Omental fat pad (tissue), 4 donors: Measurements from ENCODE around the gene PRKAG2. TPM values are rescaled to one million over a fixed set of nuclear protein-coding genes. Genes with fewer than 3 reads are reported as not detected.

Experiments used
- ATAC-seq: fragments of 150-250 bp; one replicate; pipeline ENCODE4 v1.9.1; 2016; ENCODE audit warnings: mild to moderate bottlenecking, moderate library complexity; ENCODE audit not compliant: low FRiP score
- DNase-seq: peaks from one replicate; pipeline ENCODE4 v3.0.0-alpha.2; 2019; ENCODE audit warnings: low spot score
- total RNA-seq, 4 donors: library from RNA; depleted of rRNA; stranded (reverse); fragments of >200 nt; gene quantifications; one replicate each; pipeline ENCODE4 v1.1.0, GENCODE V29; 2016
- TF ChIP-seq, protein P1 (sequence below), 3 donors: fragments of 450-650 bp; IDR thresholded peaks; one replicate each; pipeline ENCODE4 v1.5.1; 2016 to 2017; ENCODE audit warnings: antibody characterized with exemption in 3 of 3, mild to moderate bottlenecking in 3 of 3, moderate library complexity in 2 of 3

PRKAG2 gene
- total RNA-seq, 4 donors from 2014 or later, result 31.6 to 49.5 (median 36.9) TPM

DNA sequence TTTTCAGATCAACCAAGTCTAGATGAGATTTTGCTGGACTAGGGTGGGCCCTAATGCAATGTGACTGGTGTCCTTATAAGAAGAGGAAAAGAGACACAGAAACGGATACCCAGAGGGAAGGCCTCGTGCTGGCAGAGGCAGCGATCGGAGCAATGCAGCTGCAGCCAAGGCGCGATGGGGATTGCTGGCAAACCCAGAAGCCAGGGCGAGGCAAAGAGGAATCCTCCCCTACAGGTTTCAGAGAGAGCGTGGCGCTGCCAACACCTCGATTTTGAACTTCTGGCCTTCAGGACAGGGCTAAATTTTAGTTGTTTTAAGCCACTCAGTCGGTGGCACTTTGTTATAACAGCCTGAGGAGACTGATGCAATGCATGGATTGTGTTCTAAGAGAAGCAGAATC, 200.2 kb downstream of the PRKAG2 start:
- TF ChIP-seq, protein P1, sequence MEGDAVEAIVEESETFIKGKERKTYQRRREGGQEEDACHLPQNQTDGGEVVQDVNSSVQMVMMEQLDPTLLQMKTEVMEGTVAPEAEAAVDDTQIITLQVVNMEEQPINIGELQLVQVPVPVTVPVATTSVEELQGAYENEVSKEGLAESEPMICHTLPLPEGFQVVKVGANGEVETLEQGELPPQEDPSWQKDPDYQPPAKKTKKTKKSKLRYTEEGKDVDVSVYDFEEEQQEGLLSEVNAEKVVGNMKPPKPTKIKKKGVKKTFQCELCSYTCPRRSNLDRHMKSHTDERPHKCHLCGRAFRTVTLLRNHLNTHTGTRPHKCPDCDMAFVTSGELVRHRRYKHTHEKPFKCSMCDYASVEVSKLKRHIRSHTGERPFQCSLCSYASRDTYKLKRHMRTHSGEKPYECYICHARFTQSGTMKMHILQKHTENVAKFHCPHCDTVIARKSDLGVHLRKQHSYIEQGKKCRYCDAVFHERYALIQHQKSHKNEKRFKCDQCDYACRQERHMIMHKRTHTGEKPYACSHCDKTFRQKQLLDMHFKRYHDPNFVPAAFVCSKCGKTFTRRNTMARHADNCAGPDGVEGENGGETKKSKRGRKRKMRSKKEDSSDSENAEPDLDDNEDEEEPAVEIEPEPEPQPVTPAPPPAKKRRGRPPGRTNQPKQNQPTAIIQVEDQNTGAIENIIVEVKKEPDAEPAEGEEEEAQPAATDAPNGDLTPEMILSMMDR (IDR thresholded peaks at IDR 0.05), result no peak
- no peak for DNase-seq
- ATAC-seq, result no peak

DNA sequence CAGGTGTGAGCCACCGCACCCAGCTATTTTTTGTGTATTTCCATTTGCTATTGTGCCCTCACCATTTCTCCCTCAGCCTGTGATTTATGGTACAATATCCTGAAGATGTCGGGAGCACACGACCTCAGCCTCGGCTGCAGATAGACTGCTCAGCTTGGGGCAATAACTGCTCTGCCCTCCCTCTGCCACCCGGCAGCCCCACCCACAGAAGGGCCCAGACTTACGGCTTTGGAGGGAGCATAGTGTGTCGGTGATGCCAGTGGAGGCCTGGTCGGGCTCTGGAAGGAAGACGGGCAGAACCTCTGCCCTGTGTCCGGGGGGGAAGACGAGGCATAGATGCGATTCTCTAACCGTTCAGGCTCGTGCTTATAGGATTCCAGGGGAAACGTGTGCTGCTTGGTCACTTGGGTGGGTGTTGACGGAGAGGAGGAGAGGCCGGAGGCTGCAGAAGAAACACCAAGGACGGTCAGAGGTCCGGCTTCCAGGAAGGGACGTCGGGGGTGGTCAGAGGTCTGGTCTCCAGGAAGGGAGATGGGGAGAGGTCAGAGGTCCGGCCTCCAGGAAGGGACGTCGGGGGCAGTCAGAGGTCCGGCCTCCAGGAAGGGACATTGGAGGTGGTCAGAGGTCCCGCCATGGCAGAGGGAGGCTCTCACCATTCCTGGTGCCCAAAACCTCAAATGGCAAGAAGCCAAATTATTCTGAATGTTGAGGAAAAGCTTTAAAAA, 201.6 kb downstream of the PRKAG2 start:
- TF ChIP-seq, protein P1 (IDR thresholded peaks at IDR 0.05), result no peak
- ATAC-seq (no peak), DNase-seq (no peak)

DNA sequence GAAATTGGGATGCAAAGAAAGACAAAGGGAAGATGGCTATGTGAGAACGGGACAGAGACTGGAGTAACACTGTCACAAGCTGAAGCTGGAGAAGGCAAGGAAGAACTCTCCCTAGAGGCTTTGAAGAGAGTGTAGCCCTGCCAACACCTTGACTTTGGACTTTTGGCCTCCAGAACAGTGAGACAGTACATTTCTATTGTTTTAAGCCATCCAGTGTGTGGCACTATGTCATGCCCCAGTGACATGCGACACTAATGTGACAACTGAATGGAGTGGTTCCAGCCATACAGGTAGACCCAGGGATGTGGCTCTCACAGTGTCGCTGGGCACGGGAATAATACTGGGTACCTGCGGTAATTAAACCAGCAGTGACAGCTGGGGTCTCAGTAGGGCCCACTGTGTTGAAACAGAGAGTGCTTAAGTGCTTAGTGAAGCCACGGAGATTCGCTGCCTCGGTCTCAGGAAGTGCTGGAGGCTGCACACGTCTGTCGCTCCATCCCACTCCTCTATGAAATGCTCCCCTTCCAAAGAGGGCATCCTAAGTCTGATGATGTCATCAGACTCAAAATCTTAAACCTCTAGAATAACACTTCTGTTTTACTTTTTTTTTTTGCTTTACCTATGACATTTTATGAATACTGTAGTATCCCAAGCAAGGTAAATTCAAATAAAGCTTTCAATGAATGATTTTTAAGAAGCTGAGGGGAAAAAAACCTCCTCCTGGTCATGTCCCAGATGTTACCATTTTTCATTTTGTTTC, 202.6 kb downstream of the PRKAG2 start:
- DNase-seq (no peak), ATAC-seq (no peak)
- TF ChIP-seq, protein P1 (IDR thresholded peaks at IDR 0.05), result no peak

GRCh38 chr7:151673216-151673615, 203.7 kb downstream of the PRKAG2 start:
- no peak for DNase-seq
- TF ChIP-seq, protein P1 (IDR thresholded peaks at IDR 0.05), result no peak
- no peak for ATAC-seq

DNA sequence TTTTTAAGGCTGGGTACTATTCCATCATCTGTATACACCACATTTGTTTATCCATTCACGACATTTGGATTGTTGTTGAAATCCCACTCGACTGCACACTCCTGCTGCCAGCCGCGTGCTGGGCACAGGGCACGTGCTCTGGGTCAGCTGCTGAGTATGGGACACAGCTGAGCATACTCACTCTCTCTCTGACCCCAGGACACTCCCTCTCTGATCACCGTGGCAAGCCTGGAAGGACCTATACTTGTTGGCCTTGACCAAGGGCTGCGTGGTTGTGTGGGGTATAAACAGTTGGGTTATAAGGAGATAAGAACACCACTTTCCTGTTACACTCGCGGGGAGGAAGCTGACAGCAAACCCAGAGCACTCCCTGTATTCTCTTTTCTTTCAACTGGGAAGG, 204.2 kb downstream of the PRKAG2 start:
- ATAC-seq, result no peak
- DNase-seq, result no peak
- TF ChIP-seq, protein P1 (IDR thresholded peaks at IDR 0.05), result no peak

DNA sequence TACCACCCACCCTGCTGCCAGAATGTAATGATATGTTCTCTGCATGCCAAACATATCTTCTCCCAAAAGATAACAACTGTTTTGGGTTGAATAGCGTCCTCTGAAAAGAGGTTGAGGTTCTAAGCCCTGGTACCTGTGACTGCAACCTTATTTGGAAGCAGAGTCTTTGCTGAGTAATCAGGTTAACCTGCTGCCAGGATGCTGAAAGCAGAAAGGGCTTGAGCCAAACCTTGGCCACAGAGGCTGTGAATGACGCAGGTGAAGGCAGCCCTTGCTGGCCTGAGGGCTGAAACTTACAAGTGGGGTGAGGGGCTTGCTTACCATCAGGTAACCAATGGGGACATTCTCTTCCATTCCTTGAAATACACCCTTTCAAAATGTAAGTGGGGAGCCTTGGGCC, 205.4 kb downstream of the PRKAG2 start:
- peak; percentile 69 for ATAC-seq
- no peak for DNase-seq
- TF ChIP-seq, protein P1 (IDR thresholded peaks at IDR 0.05), result no peak
